ENCODE data around the gene CDK5RAP2. TPM values are rescaled to one million over a fixed set of nuclear protein-coding genes. Genes with fewer than 3 reads are reported as not detected.

The CDK5RAP2 gene
- total and polyA plus RNA-seq, 10 of the 15 experiments (the other 5 are each of a cell fraction or from before 2014, with no cell fraction given), result 16.2 to 53.5 (median 34.5) TPM

- Histone ChIP-seq H3K79me2 (ENCODE audit: control insufficient read depth, insufficient read depth, low read length) (no peaks in the 10 kb centered on the region), H3K4me3 (no peak overlapping the region), H3K27ac (ENCODE audit: control insufficient read depth, insufficient read depth) (no peak overlapping the region), H3K27me3 (replicated peaks in 1 of 2; ENCODE audit: control insufficient read depth in 2 of 2, insufficient read depth in 2 of 2, low read length in 1 of 2) (no peaks in the 10 kb centered on the region), H2AFZ (ENCODE audit: control insufficient read depth, low read depth, low read length) (no peak overlapping the region), H3K4me1 (ENCODE audit: control insufficient read depth, insufficient read depth, low read length) (no peaks in the 10 kb centered on the region), H3K9ac (ENCODE audit: control insufficient read depth, insufficient read depth, low read length) (no peak overlapping the region), H3K4me2 (ENCODE audit: control insufficient read depth, insufficient read depth) (no peak overlapping the region), H4K20me1 (ENCODE audit: control insufficient read depth, insufficient read depth) (no peaks in the 10 kb centered on the region), H3K36me3 (ENCODE audit: control insufficient read depth in 2 of 2, insufficient read depth in 2 of 2, low read length in 1 of 2) (peaks cover 3 to 10% of the 10 kb centered on the region in 2 experiments), H3K9me3 (replicated peaks; ENCODE audit: control insufficient read depth, insufficient read depth, low read length) (peaks cover 2% of the 10 kb centered on the region)
- CTCF ChIA-PET, result interaction anchor here (0.9 to 1.6 kb wide), 3 partner anchors 12 to 31 kb away, joined by 3 read pairs; no protein-coding TSS in a partner anchor
- POLR2A ChIA-PET, result no interaction called here
- in situ Hi-C loops (cut with MboI), result no loop called here
- no peak for DNase-seq (ENCODE audit: low read depth, low spot score)
- ATAC-seq, result no peak
- intact Hi-C loops (cut with micrococcal nuclease; ENCODE audit: unreplicated experiment), result no loop called here
- no TSS peak for BruUV-seq (replicated peaks)
- 70% methylated on average over 3 of the region's 3 CpGs for WGBS (ENCODE audit: insufficient coverage, insufficient replicate concordance, low lambda C conversion rate, missing lambda C conversion rate)
- SMC1A ChIA-PET (ENCODE audit: uncharacterized antibody, unreplicated experiment), result interaction anchor here (1.1 kb wide), 1 partner anchor 17 kb away, joined by 3 read pairs; no protein-coding TSS in a partner anchor
- no peak for FAIRE-seq
- RAD21 ChIA-PET (ENCODE audit: unreplicated experiment), result no interaction called here
- TF ChIP-seq ZBTB33 (IDR thresholded peaks at IDR 0.05) (no peak), NKRF (conservative IDR thresholded peaks at IDR 0.05) (no peak), ZNF274 (IDR thresholded peaks at IDR 0.05; ENCODE audit: insufficient read depth, insufficient read length) (no peak), RUNX3 (IDR thresholded peaks at IDR 0.05; ENCODE audit: low read length) (no peak), CREM (IDR thresholded peaks at IDR 0.05; ENCODE audit: low read depth) (no peak)
These were observed 71.9 kb downstream of the CDK5RAP2 start for GRCh38 chr9:120507936-120508510.
